Smooth muscle cell (in vitro differentiated cells): Measurements from ENCODE around the gene MAGEA6. TPM values are rescaled to one million over a fixed set of nuclear protein-coding genes. Genes with fewer than 3 reads are reported as not detected.

ENCODE experiments used
- DNase-seq: peaks from one replicate; lab custom pipeline; 2025; ENCODE audit not compliant: unreplicated experiment; lab: John Stamatoyannopoulos, UW
- H2AFZ ChIP-seq: fragments of 200-600 bp; sonication (generic); 2 replicates; pipeline ENCODE4 v1.6.0; 2016; ENCODE audit warnings: antibody characterized with exemption, low read depth, mild to moderate bottlenecking
- H3F3A ChIP-seq: fragments of 200-600 bp; sonication (generic); 2 replicates; pipeline ENCODE4 v1.6.0; 2017; ENCODE audit warnings: antibody characterized with exemption, low read depth
- H3K27ac ChIP-seq: fragments of 200-600 bp; sonication (generic); 2 replicates; pipeline ENCODE4 v1.5.1; 2016; ENCODE audit warnings: low read depth, mild to moderate bottlenecking
- H3K27me3 ChIP-seq: fragments of 200-600 bp; sonication (generic); 2 replicates; pipeline ENCODE4 v1.6.1; 2016; ENCODE audit warnings: low read depth, mild to moderate bottlenecking
- H3K36me3 ChIP-seq: fragments of 200-600 bp; sonication (generic); 2 replicates; pipeline ENCODE4 v1.5.1; 2016; ENCODE audit warnings: low read depth
- H3K4me1 ChIP-seq: fragments of 200-600 bp; sonication (generic); 2 replicates; pipeline ENCODE4 v1.5.1; 2016; ENCODE audit warnings: low read depth
- H3K4me2 ChIP-seq: fragments of 200-600 bp; sonication (generic); 2 replicates; pipeline ENCODE4 v1.6.0; 2016; ENCODE audit warnings: mild to moderate bottlenecking
- H3K4me3 ChIP-seq: fragments of 200-600 bp; sonication (generic); 2 replicates; pipeline ENCODE4 v1.5.1; 2016; ENCODE audit warnings: mild to moderate bottlenecking
- H3K79me2 ChIP-seq: fragments of 200-600 bp; sonication (generic); 2 replicates; pipeline ENCODE4 v1.6.0; 2016; ENCODE audit warnings: low read depth, mild to moderate bottlenecking
- H3K9ac ChIP-seq: fragments of 200-600 bp; sonication (generic); 2 replicates; pipeline ENCODE4 v1.6.0; 2016; ENCODE audit warnings: low read depth
- H3K9me3 ChIP-seq: fragments of 200-600 bp; sonication (generic); replicated peaks from 2 replicates; pipeline ENCODE4 v1.5.1; 2016; ENCODE audit warnings: low read depth
- H4K20me1 ChIP-seq: fragments of 200-600 bp; sonication (generic); 2 replicates; pipeline ENCODE4 v1.6.0; 2016; ENCODE audit warnings: low read depth
- WGBS: methylation state at CpG from one replicate; pipeline ENCODE4 v1.1.7; 2016; ENCODE audit warnings: low lambda C conversion rate; 5-methylcytosine and 5-hydroxymethylcytosine counted together
- polyA plus RNA-seq: library from polyadenylated mRNA; unstranded; fragments of >200 nt; fragmentation: Nextera tagmentation; extraction: Ambion mirVana; gene quantifications from 2 replicates; pipeline ENCODE4 v1.2.1, GENCODE V29; 2016
- total RNA-seq: library from RNA; depleted of rRNA; stranded (reverse); fragments of >200 nt; gene quantifications from 2 replicates; pipeline ENCODE4 v1.2.3, GENCODE V29; 2014
- TF ChIP-seq, protein P1 (sequence below): fragments of 200-600 bp; sonication (generic); IDR thresholded peaks from 2 replicates; pipeline ENCODE4 v1.5.1; 2017; ENCODE audit warnings: borderline replicate concordance, mild to moderate bottlenecking, antibody characterized with exemption; ENCODE audit not compliant: insufficient read depth, poor library complexity, severe bottlenecking

Gene MAGEA6
- total and polyA plus RNA-seq, 2 experiments from 2014 or later: not detected

DNA sequence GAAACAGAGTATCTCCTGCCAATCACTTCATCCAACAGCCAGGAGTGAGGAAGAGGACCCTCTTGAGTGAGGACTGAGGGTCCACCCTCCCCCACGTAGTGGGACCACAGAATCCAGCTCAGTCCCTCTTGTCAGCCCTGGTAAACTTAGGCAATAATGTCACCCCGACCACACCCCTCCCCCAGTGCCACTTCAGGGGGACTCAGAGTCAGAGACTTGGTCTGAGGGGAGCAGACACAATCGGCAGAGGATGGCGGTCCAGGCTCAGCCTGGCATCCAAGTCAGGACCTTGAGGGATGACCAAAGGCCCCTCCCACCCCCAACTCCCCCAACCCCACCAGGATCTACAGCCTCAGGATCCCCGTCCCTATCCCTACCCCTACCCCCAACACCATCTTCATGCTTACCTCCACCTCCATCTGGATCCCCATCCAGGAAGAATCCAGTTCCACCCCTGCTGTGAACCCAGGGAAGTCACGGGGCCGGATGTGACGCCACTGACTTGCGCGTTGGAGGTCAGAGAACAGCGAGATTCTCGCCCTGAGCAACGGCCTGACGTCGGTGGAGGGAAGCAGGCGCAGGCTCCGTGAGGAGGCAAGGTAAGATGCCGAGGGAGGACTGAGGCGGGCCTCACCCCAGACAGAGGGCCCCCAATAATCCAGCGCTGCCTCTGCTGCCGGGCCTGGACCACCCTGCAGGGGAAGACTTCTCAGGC, 36.1 kb downstream of the MAGEA6 start, which contains the start of the genes CSAG1 and MAGEA12:
Gene CSAG1, minus strand, starts transcription at position 461 of the 715 bp plus-strand sequence. CDS start 1,261 bp downstream, outside the sequence.
Gene MAGEA12, plus strand, starts transcription at position 497 of the 715 bp plus-strand sequence. CDS start 2,405 bp downstream, outside the sequence.
- 92% methylated on average over 16 of the region's 21 CpGs for WGBS
- Histone ChIP-seq H4K20me1 (no peaks in the 10 kb centered on the region), H3K27me3 (no peaks in the 10 kb centered on the region), H2AFZ (no peak within 1 kb of the TSS), H3K4me3 (no peak within 1 kb of the TSS), H3K4me1 (no peaks in the 10 kb centered on the region), H3F3A (no peaks in the 10 kb centered on the region), H3K9me3 (no peaks in the 10 kb centered on the region), H3K4me2 (no peak within 1 kb of the TSS), H3K9ac (no peak within 1 kb of the TSS), H3K79me2 (no peaks in the 10 kb centered on the region), H3K36me3 (no peaks in the 10 kb centered on the region), H3K27ac (no peak within 1 kb of the TSS)
- DNase-seq: no peak
- TF ChIP-seq, protein P1, sequence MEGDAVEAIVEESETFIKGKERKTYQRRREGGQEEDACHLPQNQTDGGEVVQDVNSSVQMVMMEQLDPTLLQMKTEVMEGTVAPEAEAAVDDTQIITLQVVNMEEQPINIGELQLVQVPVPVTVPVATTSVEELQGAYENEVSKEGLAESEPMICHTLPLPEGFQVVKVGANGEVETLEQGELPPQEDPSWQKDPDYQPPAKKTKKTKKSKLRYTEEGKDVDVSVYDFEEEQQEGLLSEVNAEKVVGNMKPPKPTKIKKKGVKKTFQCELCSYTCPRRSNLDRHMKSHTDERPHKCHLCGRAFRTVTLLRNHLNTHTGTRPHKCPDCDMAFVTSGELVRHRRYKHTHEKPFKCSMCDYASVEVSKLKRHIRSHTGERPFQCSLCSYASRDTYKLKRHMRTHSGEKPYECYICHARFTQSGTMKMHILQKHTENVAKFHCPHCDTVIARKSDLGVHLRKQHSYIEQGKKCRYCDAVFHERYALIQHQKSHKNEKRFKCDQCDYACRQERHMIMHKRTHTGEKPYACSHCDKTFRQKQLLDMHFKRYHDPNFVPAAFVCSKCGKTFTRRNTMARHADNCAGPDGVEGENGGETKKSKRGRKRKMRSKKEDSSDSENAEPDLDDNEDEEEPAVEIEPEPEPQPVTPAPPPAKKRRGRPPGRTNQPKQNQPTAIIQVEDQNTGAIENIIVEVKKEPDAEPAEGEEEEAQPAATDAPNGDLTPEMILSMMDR: no peak

DNA sequence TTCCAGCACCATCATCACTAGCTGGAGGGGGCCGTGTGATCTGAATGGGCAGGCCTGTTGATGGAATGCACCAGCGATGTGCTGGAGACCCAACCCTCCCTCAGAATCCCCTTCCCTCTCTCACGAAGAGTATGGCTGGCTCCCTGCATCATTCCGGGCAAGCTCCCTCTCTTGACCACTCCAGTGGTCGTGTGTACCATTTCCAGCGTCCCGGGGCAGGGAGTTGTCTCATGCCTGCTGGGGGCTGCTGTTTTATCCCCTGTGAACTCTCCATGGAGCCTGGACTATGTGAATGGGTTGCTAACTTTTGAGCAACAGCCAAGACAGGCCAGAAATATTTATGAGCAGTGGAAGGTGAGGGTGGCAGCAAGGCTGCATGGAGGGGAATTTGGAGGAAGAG, 44.1 kb downstream of the MAGEA6 start:
- TF ChIP-seq, protein P1: no peak
- Histone ChIP-seq H3K4me1 (no peaks in the 10 kb centered on the region), H3K79me2 (no peaks in the 10 kb centered on the region), H3K9me3 (no peaks in the 10 kb centered on the region), H3K27me3 (no peaks in the 10 kb centered on the region), H3F3A (no peaks in the 10 kb centered on the region), H3K4me3 (no peak overlapping the region), H2AFZ (no peak overlapping the region), H3K36me3 (no peaks in the 10 kb centered on the region), H3K27ac (no peak overlapping the region), H3K4me2 (no peak overlapping the region), H4K20me1 (no peaks in the 10 kb centered on the region), H3K9ac (no peak overlapping the region)
- WGBS: 71% methylated on average over 5 of the region's 7 CpGs
- DNase-seq: no peak

Other genes starting within 250 kb of the MAGEA6 start
- 2.6 and 2.7 TPM in 2 replicates for gene GABRQ, start 131.8 kb downstream of the MAGEA6 start, total RNA-seq
- 1.3 and 1.7 TPM in 2 replicates for gene GABRQ, start 131.8 kb downstream of the MAGEA6 start, polyA plus RNA-seq
- not detected in 2 replicates for gene MAGEA3, start 70.9 kb downstream of the MAGEA6 start, total RNA-seq
- gene MAGEA3, start 70.9 kb downstream of the MAGEA6 start, polyA plus RNA-seq: not detected in 2 replicates
- not detected in 2 replicates for gene CSAG2, start 60.4 kb downstream of the MAGEA6 start, total RNA-seq
- not detected in 2 replicates for gene CSAG2, start 60.4 kb downstream of the MAGEA6 start, polyA plus RNA-seq
- not detected in 2 replicates for gene MAGEA2B, start 55.1 kb downstream of the MAGEA6 start, total RNA-seq
- gene MAGEA2B, start 55.1 kb downstream of the MAGEA6 start, polyA plus RNA-seq: 0.54 TPM in 1 of 2 replicates, not detected in the other
- not detected in 2 replicates for gene CSAG1, start 36.0 kb downstream of the MAGEA6 start, total RNA-seq
- not detected in 2 replicates for gene CSAG1, start 36.0 kb downstream of the MAGEA6 start, polyA plus RNA-seq
- gene MAGEA12, start 35.9 kb downstream of the MAGEA6 start, total RNA-seq: not detected in 2 replicates
- gene MAGEA12, start 35.9 kb downstream of the MAGEA6 start, polyA plus RNA-seq: not detected in 2 replicates
- not detected in 2 replicates for gene MAGEA2, start 15.8 kb downstream of the MAGEA6 start, total RNA-seq
- gene MAGEA2, start 15.8 kb downstream of the MAGEA6 start, polyA plus RNA-seq: not detected in 2 replicates
- gene CSAG3, start 10.5 kb downstream of the MAGEA6 start, total RNA-seq: not detected in 2 replicates
- gene CSAG3, start 10.5 kb downstream of the MAGEA6 start, polyA plus RNA-seq: 0.32 TPM in 1 of 2 replicates, not detected in the other
- 58.3 and 62.1 TPM in 2 replicates for gene CETN2, start 61.1 kb upstream of the MAGEA6 start, total RNA-seq
- 42.9 and 60.7 TPM in 2 replicates for gene CETN2, start 61.1 kb upstream of the MAGEA6 start, polyA plus RNA-seq
- 20.5 and 20.9 TPM in 2 replicates for gene NSDHL, start 61.4 kb upstream of the MAGEA6 start, total RNA-seq
- gene NSDHL, start 61.4 kb upstream of the MAGEA6 start, polyA plus RNA-seq: 34.1 and 36.4 TPM in 2 replicates
- 11.8 and 12.3 TPM in 2 replicates for gene ZNF185, start 128.4 kb upstream of the MAGEA6 start, total RNA-seq
- gene ZNF185, start 128.4 kb upstream of the MAGEA6 start, polyA plus RNA-seq: 7.2 and 17.5 TPM in 2 replicates
- not detected in 2 replicates for gene PNMA5, start 224.4 kb upstream of the MAGEA6 start, total RNA-seq
- not detected in 2 replicates for gene PNMA5, start 224.4 kb upstream of the MAGEA6 start, polyA plus RNA-seq